ENCODE measurements around the gene CTLA4.
A peak's percentile ranks its signal among the peaks of the same experiment; 100 is the strongest.

The CTLA4 gene

GRCh38 chr2:203893401-203893800 lies 25.8 kb downstream of the CTLA4 start:
- no peak for DNase-seq

- DNase-seq = no peak
These were observed 26.3 kb downstream of the CTLA4 start for GRCh38 chr2:203893840-203894239.

DNA sequence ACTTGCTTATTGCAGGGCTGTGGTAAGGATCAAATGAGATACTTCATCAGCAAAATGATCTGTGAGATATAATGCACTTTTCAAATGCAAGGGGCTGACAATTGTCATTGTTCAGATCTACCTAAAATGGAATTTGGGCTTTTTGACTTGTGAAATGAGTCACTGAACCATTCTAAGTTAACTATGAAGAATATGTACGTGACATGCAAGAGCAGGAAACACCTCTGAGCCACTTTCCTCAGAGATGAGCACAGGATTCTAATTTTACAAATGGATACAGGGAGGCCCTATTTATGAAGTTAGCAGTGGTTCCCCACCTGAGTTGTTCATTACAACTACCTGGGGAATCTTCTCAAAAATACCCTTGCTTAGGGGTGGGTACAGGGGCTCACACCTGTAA lies 26.7 kb downstream of the CTLA4 start:
- DNase-seq = no peak

DNA sequence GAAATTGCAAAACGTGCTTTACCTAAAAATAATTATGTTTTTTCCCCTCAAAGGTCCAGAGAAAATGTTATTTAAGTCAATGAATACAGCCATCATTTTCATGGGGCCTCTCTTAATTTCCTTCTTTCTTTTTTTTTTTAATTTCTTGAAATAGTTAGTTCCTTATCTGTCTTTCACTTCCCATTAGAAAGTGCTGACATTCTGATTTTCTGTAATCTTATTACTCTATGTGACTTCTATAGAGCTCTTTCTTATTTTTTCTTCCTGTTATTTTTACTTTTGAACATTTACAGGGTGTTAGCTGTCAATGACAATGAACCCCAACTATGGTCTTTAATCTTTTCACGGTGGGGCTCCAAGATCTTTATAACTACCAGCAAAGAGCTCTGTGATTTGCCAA lies 30.0 kb downstream of the CTLA4 start:
- no peak for DNase-seq

GRCh38 chr2:203898657-203899056 lies 31.1 kb downstream of the CTLA4 start:
- DNase-seq = no peak

- DNase-seq = no peak
These were observed 32.7 kb downstream of the CTLA4 start for GRCh38 chr2:203900253-203900652.

GRCh38 chr2:203904022-203904421 lies 36.5 kb downstream of the CTLA4 start:
- DNase-seq = no peak

DNA sequence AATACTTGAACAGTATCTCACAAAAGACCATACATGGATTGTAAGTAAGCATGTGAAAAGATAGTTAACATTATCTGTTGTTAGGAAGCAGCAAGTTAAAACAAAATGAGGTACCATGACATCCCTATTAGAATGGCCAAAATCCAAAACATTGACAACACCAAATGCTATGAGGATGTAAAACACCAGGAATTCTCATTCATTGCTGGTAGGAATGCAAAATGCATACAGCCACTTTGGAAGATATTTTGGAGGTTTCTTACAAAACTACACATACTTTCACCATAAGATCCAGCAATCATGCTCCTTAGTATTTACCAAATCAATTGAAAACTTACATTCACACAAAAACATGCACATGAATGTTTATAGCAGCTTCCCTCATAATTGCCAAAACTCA lies 38.1 kb downstream of the CTLA4 start:
- no peak for DNase-seq

- DNase-seq = peak; percentile 17
These were observed 40.7 kb downstream of the CTLA4 start for GRCh38 chr2:203908066-203908796.

DNA sequence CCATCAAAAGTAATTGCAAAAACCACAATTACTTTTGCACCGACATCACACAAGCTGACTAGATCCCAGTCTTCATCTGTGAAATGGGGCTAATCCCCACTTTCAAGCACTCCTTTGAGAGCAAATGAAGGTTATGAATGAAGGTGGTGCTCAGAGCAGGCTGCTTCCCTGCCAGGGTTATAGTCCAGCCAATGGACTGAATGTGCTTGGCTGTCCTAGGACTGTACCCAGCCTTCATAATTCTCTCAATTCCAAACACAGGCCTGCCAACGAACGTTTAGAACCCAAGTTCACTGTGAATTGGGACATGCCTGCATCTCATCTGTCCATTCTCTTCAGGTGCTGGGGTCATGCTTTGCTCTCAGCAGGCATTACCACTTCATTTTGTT lies 41.2 kb downstream of the CTLA4 start:
- no peak for DNase-seq

GRCh38 chr2:203909261-203909967 lies 41.8 kb downstream of the CTLA4 start:
- peak; percentile 52 for DNase-seq

- no peak for DNase-seq
These were observed 42.4 kb downstream of the CTLA4 start for GRCh38 chr2:203909974-203910373.

- no peak for DNase-seq
These were observed 46.4 kb downstream of the CTLA4 start for GRCh38 chr2:203913947-203914346.

GRCh38 chr2:203914546-203915182 lies 47.1 kb downstream of the CTLA4 start:
- DNase-seq = peak; percentile 36

DNA sequence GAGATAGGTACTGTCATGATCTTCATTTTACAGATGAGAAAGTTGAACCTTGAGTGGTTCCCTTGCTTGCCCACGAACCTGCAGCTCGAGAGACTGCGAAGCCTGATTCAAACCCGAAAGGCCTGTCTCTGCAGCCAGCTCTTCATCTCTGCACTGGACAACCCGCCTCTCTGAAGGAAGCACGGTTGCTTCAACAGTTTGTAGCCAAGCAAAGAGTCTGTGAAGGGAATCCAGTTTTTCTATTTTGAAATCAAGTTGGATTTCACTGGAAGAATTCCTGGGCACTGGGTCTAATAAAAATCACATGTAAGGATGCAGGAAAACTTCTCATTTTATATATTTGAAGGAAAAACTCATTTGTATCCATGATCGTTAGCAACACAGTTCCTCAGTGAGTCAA lies 47.7 kb downstream of the CTLA4 start:
- DNase-seq = no peak

DNA sequence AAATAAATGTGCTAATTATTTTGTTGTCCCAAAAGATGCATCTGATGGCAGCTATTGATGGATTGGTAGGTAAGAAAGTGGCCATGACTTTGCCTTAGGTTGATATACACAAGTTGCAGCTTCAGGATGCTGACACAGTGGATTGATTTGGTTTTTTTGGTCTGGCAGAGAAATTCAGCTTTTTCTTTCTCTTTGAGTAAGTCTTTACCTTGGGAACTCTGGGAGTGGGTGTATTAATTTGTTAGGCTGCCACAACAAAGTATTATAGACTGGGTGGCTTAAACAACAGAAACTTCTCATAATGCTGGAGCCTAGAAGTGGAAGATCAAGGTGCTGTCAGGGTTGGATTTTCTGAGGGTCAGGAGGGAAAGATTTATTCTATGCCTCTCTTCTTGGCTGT lies 49.2 kb downstream of the CTLA4 start:
- no peak for DNase-seq

GRCh38 chr2:203918264-203918663 lies 50.7 kb downstream of the CTLA4 start:
- no peak for DNase-seq

DNA sequence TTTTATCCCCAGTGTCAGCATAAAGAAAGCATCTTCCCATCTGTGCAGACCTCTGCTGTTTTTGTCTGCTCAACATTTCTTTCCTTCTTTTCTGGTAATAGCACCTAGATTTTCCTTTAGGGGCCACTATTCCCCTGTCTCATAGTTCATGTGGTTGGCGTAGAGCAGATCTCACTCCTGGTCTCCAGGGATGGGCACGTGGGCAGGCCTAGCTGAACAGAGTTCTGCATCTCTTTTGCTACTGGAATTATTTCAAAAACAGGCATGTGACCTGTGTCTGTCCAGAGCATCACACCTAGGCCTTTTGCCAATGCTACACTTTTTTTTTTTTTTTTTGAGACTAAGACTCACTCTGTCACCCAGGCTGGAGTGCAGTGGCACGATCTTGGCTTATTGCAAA lies 51.3 kb downstream of the CTLA4 start:
- no peak for DNase-seq
